ENCODE data around the gene DUOX1.

DUOX1 gene

DNA sequence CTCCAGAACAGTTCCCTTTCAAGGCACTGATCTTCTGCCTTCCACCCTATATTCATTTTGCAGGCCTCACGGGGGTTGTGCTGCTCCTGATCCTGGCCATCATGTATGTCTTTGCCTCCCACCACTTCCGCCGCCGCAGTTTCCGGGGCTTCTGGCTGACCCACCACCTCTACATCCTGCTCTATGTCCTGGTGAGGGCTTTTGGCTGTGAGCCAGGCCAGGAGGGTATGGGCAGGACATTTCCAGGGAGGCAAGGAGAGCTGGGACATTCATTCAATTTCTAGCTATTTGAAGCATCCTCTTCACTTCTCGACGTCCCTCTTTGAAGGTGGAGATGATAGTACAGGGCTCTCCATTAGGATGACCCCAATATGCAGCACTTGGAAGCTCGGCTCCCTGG, 25.9 kb downstream of the DUOX1 start:
- no peaks in the 10 kb centered on the region for H3K27me3 ChIP-seq (ENCODE audit: insufficient read depth, poor library complexity, severe bottlenecking)
- no peak for DNase-seq (ENCODE audit: low read depth in 1 of 2, low spot score in 1 of 2)
- TF ChIP-seq SPI1 (IDR thresholded peaks at IDR 0.05; ENCODE audit: borderline replicate concordance, low read depth) (no peak), GABPA (IDR thresholded peaks at IDR 0.05; ENCODE audit: low read depth) (no peak), POLR2AphosphoS5 (IDR thresholded peaks at IDR 0.05; ENCODE audit: low read depth) (no peak)
- TF ChIP-seq, protein P1, sequence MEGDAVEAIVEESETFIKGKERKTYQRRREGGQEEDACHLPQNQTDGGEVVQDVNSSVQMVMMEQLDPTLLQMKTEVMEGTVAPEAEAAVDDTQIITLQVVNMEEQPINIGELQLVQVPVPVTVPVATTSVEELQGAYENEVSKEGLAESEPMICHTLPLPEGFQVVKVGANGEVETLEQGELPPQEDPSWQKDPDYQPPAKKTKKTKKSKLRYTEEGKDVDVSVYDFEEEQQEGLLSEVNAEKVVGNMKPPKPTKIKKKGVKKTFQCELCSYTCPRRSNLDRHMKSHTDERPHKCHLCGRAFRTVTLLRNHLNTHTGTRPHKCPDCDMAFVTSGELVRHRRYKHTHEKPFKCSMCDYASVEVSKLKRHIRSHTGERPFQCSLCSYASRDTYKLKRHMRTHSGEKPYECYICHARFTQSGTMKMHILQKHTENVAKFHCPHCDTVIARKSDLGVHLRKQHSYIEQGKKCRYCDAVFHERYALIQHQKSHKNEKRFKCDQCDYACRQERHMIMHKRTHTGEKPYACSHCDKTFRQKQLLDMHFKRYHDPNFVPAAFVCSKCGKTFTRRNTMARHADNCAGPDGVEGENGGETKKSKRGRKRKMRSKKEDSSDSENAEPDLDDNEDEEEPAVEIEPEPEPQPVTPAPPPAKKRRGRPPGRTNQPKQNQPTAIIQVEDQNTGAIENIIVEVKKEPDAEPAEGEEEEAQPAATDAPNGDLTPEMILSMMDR (IDR thresholded peaks at IDR 0.05; ENCODE audit: insufficient read depth, low read length): no peak
- TF ChIP-seq, protein P2, sequence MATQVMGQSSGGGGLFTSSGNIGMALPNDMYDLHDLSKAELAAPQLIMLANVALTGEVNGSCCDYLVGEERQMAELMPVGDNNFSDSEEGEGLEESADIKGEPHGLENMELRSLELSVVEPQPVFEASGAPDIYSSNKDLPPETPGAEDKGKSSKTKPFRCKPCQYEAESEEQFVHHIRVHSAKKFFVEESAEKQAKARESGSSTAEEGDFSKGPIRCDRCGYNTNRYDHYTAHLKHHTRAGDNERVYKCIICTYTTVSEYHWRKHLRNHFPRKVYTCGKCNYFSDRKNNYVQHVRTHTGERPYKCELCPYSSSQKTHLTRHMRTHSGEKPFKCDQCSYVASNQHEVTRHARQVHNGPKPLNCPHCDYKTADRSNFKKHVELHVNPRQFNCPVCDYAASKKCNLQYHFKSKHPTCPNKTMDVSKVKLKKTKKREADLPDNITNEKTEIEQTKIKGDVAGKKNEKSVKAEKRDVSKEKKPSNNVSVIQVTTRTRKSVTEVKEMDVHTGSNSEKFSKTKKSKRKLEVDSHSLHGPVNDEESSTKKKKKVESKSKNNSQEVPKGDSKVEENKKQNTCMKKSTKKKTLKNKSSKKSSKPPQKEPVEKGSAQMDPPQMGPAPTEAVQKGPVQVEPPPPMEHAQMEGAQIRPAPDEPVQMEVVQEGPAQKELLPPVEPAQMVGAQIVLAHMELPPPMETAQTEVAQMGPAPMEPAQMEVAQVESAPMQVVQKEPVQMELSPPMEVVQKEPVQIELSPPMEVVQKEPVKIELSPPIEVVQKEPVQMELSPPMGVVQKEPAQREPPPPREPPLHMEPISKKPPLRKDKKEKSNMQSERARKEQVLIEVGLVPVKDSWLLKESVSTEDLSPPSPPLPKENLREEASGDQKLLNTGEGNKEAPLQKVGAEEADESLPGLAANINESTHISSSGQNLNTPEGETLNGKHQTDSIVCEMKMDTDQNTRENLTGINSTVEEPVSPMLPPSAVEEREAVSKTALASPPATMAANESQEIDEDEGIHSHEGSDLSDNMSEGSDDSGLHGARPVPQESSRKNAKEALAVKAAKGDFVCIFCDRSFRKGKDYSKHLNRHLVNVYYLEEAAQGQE (IDR thresholded peaks at IDR 0.05; ENCODE audit: insufficient replicate concordance, low read depth): no peak
- H3K27ac ChIP-seq (replicated peaks): no peak overlapping the region
- no peak overlapping the region for H3K4me3 ChIP-seq (replicated peaks; ENCODE audit: insufficient read depth, low read length)

DNA sequence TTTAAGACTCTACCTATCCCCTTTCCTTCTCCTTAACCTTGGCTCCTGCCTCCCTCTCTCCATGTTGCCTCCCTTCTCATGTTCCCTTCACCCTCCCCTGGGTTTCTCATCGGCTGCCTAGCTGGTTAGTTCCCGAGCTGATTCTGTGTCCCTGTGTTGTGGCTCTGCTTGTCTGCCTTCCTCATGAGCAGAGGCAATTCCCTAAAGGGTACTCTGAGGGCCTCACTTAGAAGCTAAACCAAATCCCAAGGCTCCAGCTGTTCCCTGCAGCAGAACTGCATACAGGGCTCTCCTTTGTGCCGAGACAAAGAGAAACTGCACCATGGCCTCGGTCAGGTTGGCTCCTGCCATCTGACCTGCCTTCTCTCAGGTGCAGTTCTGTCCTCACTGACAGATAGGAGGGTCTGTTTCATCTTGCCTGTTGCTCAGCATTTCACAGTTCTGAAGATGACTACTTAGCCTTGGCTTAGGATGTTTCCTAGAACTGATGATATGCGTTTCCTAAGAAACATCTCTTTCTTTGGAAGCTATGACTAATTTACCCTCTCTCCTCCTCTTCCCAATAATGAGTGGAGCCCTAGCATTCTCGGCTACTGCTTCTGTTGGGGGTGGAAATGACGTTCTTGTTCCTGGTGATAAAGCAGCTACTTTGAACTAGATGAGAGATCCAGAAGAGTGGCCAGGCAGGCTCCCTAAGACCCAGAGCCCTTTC, 27.1 kb downstream of the DUOX1 start:
- no peak overlapping the region for H3K4me3 ChIP-seq (replicated peaks; ENCODE audit: insufficient read depth, low read length)
- TF ChIP-seq GABPA (IDR thresholded peaks at IDR 0.05; ENCODE audit: low read depth): no peak
- TF ChIP-seq, protein P2 (IDR thresholded peaks at IDR 0.05; ENCODE audit: insufficient replicate concordance, low read depth): no peak
- TF ChIP-seq POLR2AphosphoS5 (IDR thresholded peaks at IDR 0.05; ENCODE audit: low read depth): no peak
- TF ChIP-seq, protein P1 (IDR thresholded peaks at IDR 0.05; ENCODE audit: insufficient read depth, low read length): no peak
- TF ChIP-seq SPI1 (IDR thresholded peaks at IDR 0.05; ENCODE audit: borderline replicate concordance, low read depth): no peak
- no peak overlapping the region for H3K27ac ChIP-seq (replicated peaks)
- H3K27me3 ChIP-seq (ENCODE audit: insufficient read depth, poor library complexity, severe bottlenecking): no peaks in the 10 kb centered on the region
- DNase-seq (ENCODE audit: low read depth in 1 of 2, low spot score in 1 of 2): no peak

DNA sequence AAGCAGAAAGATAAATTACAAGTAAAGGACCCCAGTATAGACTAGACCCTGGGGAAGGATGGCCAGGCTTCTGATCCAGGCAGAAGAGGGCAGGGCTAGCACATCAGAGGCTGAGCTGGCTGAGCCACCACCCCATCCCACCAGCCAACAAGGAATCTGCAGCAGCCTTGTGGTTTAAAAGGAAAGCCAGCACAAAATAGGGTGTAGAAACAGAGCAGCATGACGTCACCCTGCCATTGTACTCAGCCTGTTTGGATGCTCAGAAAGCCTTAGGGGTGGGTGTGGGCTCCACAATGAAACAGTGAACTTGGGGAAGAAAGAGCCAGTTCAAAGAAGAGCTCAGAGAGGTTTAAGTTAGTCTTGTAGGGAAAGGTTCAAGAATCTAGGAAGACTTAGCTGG, 28.2 kb downstream of the DUOX1 start:
- DNase-seq (ENCODE audit: low read depth in 1 of 2, low spot score in 1 of 2): no peak
- TF ChIP-seq, protein P2 (IDR thresholded peaks at IDR 0.05; ENCODE audit: insufficient replicate concordance, low read depth): no peak
- TF ChIP-seq, protein P1 (IDR thresholded peaks at IDR 0.05; ENCODE audit: insufficient read depth, low read length): no peak
- TF ChIP-seq POLR2AphosphoS5 (IDR thresholded peaks at IDR 0.05; ENCODE audit: low read depth): no peak
- Histone ChIP-seq H3K4me3 (replicated peaks; ENCODE audit: insufficient read depth, low read length) (no peak overlapping the region), H3K27ac (replicated peaks) (no peak overlapping the region), H3K27me3 (ENCODE audit: insufficient read depth, poor library complexity, severe bottlenecking) (no peaks in the 10 kb centered on the region)
